Measurements from ENCODE around the gene MROH2B.

The MROH2B gene

GRCh38 chr5:40973364-40974004 lies 97.7 kb downstream of the MROH2B start:
- Histone ChIP-seq H3K27me3 (ENCODE audit: insufficient read depth, poor library complexity, severe bottlenecking) (no peaks in the 10 kb centered on the region), H3K27ac (replicated peaks) (no peak overlapping the region), H3K4me3 (replicated peaks; ENCODE audit: insufficient read depth, low read length) (no peak overlapping the region)
- no peak for DNase-seq (ENCODE audit: low read depth in 1 of 2, low spot score in 1 of 2)
- no peak for TF ChIP-seq POLR2AphosphoS5 (IDR thresholded peaks at IDR 0.05; ENCODE audit: low read depth)
- TF ChIP-seq, protein P1, sequence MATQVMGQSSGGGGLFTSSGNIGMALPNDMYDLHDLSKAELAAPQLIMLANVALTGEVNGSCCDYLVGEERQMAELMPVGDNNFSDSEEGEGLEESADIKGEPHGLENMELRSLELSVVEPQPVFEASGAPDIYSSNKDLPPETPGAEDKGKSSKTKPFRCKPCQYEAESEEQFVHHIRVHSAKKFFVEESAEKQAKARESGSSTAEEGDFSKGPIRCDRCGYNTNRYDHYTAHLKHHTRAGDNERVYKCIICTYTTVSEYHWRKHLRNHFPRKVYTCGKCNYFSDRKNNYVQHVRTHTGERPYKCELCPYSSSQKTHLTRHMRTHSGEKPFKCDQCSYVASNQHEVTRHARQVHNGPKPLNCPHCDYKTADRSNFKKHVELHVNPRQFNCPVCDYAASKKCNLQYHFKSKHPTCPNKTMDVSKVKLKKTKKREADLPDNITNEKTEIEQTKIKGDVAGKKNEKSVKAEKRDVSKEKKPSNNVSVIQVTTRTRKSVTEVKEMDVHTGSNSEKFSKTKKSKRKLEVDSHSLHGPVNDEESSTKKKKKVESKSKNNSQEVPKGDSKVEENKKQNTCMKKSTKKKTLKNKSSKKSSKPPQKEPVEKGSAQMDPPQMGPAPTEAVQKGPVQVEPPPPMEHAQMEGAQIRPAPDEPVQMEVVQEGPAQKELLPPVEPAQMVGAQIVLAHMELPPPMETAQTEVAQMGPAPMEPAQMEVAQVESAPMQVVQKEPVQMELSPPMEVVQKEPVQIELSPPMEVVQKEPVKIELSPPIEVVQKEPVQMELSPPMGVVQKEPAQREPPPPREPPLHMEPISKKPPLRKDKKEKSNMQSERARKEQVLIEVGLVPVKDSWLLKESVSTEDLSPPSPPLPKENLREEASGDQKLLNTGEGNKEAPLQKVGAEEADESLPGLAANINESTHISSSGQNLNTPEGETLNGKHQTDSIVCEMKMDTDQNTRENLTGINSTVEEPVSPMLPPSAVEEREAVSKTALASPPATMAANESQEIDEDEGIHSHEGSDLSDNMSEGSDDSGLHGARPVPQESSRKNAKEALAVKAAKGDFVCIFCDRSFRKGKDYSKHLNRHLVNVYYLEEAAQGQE (IDR thresholded peaks at IDR 0.05; ENCODE audit: insufficient replicate concordance, low read depth) = no peak
- TF ChIP-seq CTCF (IDR thresholded peaks at IDR 0.05; ENCODE audit: insufficient read depth, low read length) = no peak
- TF ChIP-seq SPI1 (IDR thresholded peaks at IDR 0.05; ENCODE audit: borderline replicate concordance, low read depth) = no peak

DNA sequence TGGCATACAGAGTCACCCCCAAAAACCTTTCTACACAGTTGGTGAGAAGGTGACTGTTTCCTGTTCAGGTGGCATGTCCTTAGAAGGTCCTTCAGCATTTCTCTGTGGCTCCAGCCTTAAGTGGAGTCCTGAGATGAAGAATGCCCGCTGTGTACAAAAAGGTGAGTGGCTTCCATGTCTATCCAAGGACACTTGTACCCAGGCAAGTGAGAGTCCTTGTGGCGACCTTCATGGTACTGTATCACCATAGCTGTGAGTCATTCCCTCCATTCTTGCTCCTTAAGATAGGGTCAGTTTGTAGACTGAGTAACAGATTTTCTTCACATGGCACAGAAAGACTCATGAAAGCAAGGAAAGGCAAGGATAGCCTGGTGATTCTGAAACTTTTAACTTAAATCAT lies 98.7 kb downstream of the MROH2B start:
- no peak for DNase-seq (ENCODE audit: low read depth in 1 of 2, low spot score in 1 of 2)
- Histone ChIP-seq H3K27ac (replicated peaks) (no peak overlapping the region), H3K4me3 (replicated peaks; ENCODE audit: insufficient read depth, low read length) (no peak overlapping the region), H3K27me3 (ENCODE audit: insufficient read depth, poor library complexity, severe bottlenecking) (no peaks in the 10 kb centered on the region)
- no peak for TF ChIP-seq SPI1 (IDR thresholded peaks at IDR 0.05; ENCODE audit: borderline replicate concordance, low read depth)
- TF ChIP-seq POLR2AphosphoS5 (IDR thresholded peaks at IDR 0.05; ENCODE audit: low read depth) = no peak
- TF ChIP-seq, protein P1 (IDR thresholded peaks at IDR 0.05; ENCODE audit: insufficient replicate concordance, low read depth) = no peak
- no peak for TF ChIP-seq GABPA (IDR thresholded peaks at IDR 0.05; ENCODE audit: low read depth)
- no peak for TF ChIP-seq CTCF (IDR thresholded peaks at IDR 0.05; ENCODE audit: insufficient read depth, low read length)

- no peak for DNase-seq (ENCODE audit: low read depth in 1 of 2, low spot score in 1 of 2)
- Histone ChIP-seq H3K27me3 (ENCODE audit: insufficient read depth, poor library complexity, severe bottlenecking) (no peaks in the 10 kb centered on the region), H3K27ac (replicated peaks) (no peak overlapping the region), H3K4me3 (replicated peaks; ENCODE audit: insufficient read depth, low read length) (no peak overlapping the region)
- TF ChIP-seq, protein P1 (IDR thresholded peaks at IDR 0.05; ENCODE audit: insufficient replicate concordance, low read depth) = no peak
- TF ChIP-seq CTCF (IDR thresholded peaks at IDR 0.05; ENCODE audit: insufficient read depth, low read length) (no peak), GABPA (IDR thresholded peaks at IDR 0.05; ENCODE audit: low read depth) (no peak), SPI1 (IDR thresholded peaks at IDR 0.05; ENCODE audit: borderline replicate concordance, low read depth) (no peak), POLR2AphosphoS5 (IDR thresholded peaks at IDR 0.05; ENCODE audit: low read depth) (no peak)
Measured at GRCh38 chr5:40962207-40962955, 108.8 kb downstream of the MROH2B start.
